SH-SY5Y (cell line): Measurements from ENCODE around the gene GPR156.

ENCODE experiments used
- GATA2 ChIP-seq: IDR thresholded peaks from 2 replicates; pipeline ENCODE4 v1.6.1; 2011; ENCODE audit warnings: mild to moderate bottlenecking, low read depth, low read length
- GATA3 ChIP-seq: IDR thresholded peaks from 2 replicates; pipeline ENCODE4 v1.6.1; 2011; ENCODE audit warnings: low read depth, mild to moderate bottlenecking, low read length, moderate library complexity

GRCh38 chr3:120299403-120299802, 14.4 kb upstream of the GPR156 start:
- TF ChIP-seq GATA3: no peak
- no peak for TF ChIP-seq GATA2
